H1 (cell line): ENCODE measurements around the gene HINT3. TPM values are rescaled to one million over a fixed set of nuclear protein-coding genes. Genes with fewer than 3 reads are reported as not detected.

Source experiments
- CTCF ChIA-PET: fragments of 300-600 bp; sonication (Branson Sonifier 250); formaldehyde crosslinking; loops from one replicate; lab custom pipeline; 2021; ENCODE audit not compliant: partially characterized antibody; lab: Charles Lee
- POLR2A ChIA-PET: fragments of 300-600 bp; sonication (Branson Sonifier 250); formaldehyde crosslinking; loops from one replicate; lab custom pipeline; 2021; ENCODE audit warnings: inconsistent platforms; ENCODE audit not compliant: partially characterized antibody; lab: Charles Lee
- DNase-seq, 2 experiments: peaks; one replicate each; pipeline versions ENCODE4 v3.0.0 to v3.0.0-alpha.2; 2010 to 2022; ENCODE audit warnings: low spot score in 2 of 2, low read depth in 1 of 2, mixed read lengths in 1 of 2
- FAIRE-seq: peaks from 2 replicates; lab custom pipeline; 2011; peaks lifted over from hg19 to GRCh38; lab: Jason Lieb, UNC
- H2AFZ ChIP-seq: 2 replicates; pipeline ENCODE4 v1.8.1; 2012; ENCODE audit warnings: low read length, inconsistent platforms
- H2AK5ac ChIP-seq: 2 replicates; pipeline ENCODE4 v1.6.1; 2013; ENCODE audit warnings: low read depth, low read length
- H2BK120ac ChIP-seq: replicated peaks from 2 replicates; pipeline ENCODE3; 2013; ENCODE audit warnings: low read depth, low read length, inconsistent platforms
- H2BK12ac ChIP-seq: 2 replicates; pipeline ENCODE4 v1.6.1; 2013; ENCODE audit warnings: low read depth, low read length
- H2BK15ac ChIP-seq: 2 replicates; pipeline ENCODE4 v1.6.1; 2013; ENCODE audit warnings: low read length
- H2BK20ac ChIP-seq: 2 replicates; pipeline ENCODE4 v1.6.1; 2013; ENCODE audit warnings: low read length
- H2BK5ac ChIP-seq: 2 replicates; pipeline ENCODE4 v1.6.1; 2013; ENCODE audit warnings: low read depth, low read length
- H3K14ac ChIP-seq: 2 replicates; pipeline ENCODE4 v1.6.1; 2013; ENCODE audit warnings: inconsistent platforms; ENCODE audit not compliant: insufficient read length
- H3K18ac ChIP-seq: 2 replicates; pipeline ENCODE4 v1.6.1; 2013; ENCODE audit warnings: low read length; ENCODE audit errors: extremely low read depth
- H3K23ac ChIP-seq: 2 replicates; pipeline ENCODE4 v1.6.1; 2013; ENCODE audit warnings: inconsistent platforms; ENCODE audit not compliant: insufficient read length
- H3K23me2 ChIP-seq: 2 replicates; pipeline ENCODE4 v1.6.1; 2013; ENCODE audit warnings: low read depth, low read length
- H3K27ac ChIP-seq: 2 replicates; pipeline ENCODE4 v1.6.1; 2011; ENCODE audit warnings: low read depth, low read length, inconsistent platforms
- H3K27me3 ChIP-seq, 4 experiments: replicated peaks in 1 of 4; 1 replicate in 1 of 4; 2 replicates in 3 of 4; pipeline versions ENCODE4 v1.6.1 to v1.8.1; 2011 to 2013; ENCODE audit warnings: low read length in 3 of 4, mild to moderate bottlenecking in 3 of 4, inconsistent platforms in 2 of 4, mixed read lengths in 2 of 4, moderate library complexity in 1 of 4; ENCODE audit not compliant: control insufficient read depth in 3 of 4, insufficient read depth in 3 of 4; ENCODE audit errors: extremely low read depth in 1 of 4
- H3K36me3 ChIP-seq, 4 experiments: 2 replicates each; pipeline versions ENCODE4 v1.6.1 to v1.8.1; 2011 to 2013; ENCODE audit warnings: mild to moderate bottlenecking in 4 of 4, low read length in 3 of 4, moderate library complexity in 2 of 4, control low read depth in 1 of 4, inconsistent platforms in 1 of 4; ENCODE audit not compliant: insufficient read depth in 4 of 4, control insufficient read depth in 2 of 4
- H3K4ac ChIP-seq: replicated peaks from 2 replicates; pipeline ENCODE3; 2013; ENCODE audit warnings: low read length, low read depth, mixed read lengths, inconsistent platforms; ENCODE audit not compliant: insufficient read length
- H3K4me1 ChIP-seq, 4 experiments: replicated peaks in 1 of 4; 1 replicate in 1 of 4; 2 replicates in 3 of 4; pipeline versions ENCODE4 v1.6.1 to v1.8.1; 2011 to 2013; ENCODE audit warnings: low read length in 3 of 4, inconsistent platforms in 2 of 4, mixed read lengths in 1 of 4; ENCODE audit not compliant: insufficient read depth in 4 of 4, control insufficient read depth in 3 of 4
- H3K4me2 ChIP-seq, 2 experiments: 2 replicates each; pipeline versions ENCODE4 v1.6.1 to v1.8.1; 2011 to 2013; ENCODE audit warnings: low read depth in 2 of 2, low read length in 2 of 2, control low read depth in 1 of 2, inconsistent platforms in 1 of 2, mild to moderate bottlenecking in 1 of 2; ENCODE audit not compliant: insufficient read depth in 1 of 2
- H3K4me3 ChIP-seq, 4 experiments: fragments of 200-600, 300-600 bp in 1 of 4; sonication (generic), shearing (Covaris generic), sonication (Bioruptor Twin) in 1 of 4; 2 replicates each; pipeline versions ENCODE4 v1.5.1 to v1.8.1; 2011 to 2016; ENCODE audit warnings: low read length in 4 of 4, low read depth in 3 of 4, control low read depth in 2 of 4, inconsistent platforms in 2 of 4, mild to moderate bottlenecking in 2 of 4, mixed read lengths in 1 of 4, moderate library complexity in 1 of 4; ENCODE audit not compliant: insufficient read depth in 2 of 4; ENCODE audit errors: extremely low read depth in 1 of 4
- H3K56ac ChIP-seq: replicated peaks from 2 replicates; pipeline ENCODE3; 2013; ENCODE audit warnings: low read depth, mild to moderate bottlenecking, mixed read lengths, low read length, inconsistent platforms; ENCODE audit not compliant: insufficient read length
- H3K79me1 ChIP-seq: 2 replicates; pipeline ENCODE4 v1.6.1; 2013; ENCODE audit warnings: low read depth, low read length, control low read depth
- H3K79me2 ChIP-seq, 2 experiments: 2 replicates each; pipeline versions ENCODE4 v1.6.1 to v1.8.1; 2012 to 2013; ENCODE audit warnings: low read length in 2 of 2, mild to moderate bottlenecking in 2 of 2, inconsistent platforms in 1 of 2; ENCODE audit not compliant: insufficient read depth in 2 of 2, control insufficient read depth in 1 of 2
- H3K9ac ChIP-seq, 4 experiments: replicated peaks in 1 of 4; 1 replicate in 1 of 4; 2 replicates in 3 of 4; pipeline versions ENCODE4 v1.6.1 to v1.8.1; 2011 to 2013; ENCODE audit warnings: low read depth in 3 of 4, low read length in 3 of 4, control low read depth in 2 of 4, mild to moderate bottlenecking in 2 of 4, moderate library complexity in 2 of 4, inconsistent platforms in 1 of 4; ENCODE audit errors: extremely low read depth in 1 of 4
- H3K9me3 ChIP-seq, 2 experiments: 2 replicates each; pipeline versions ENCODE4 v1.6.1 to v1.8.1; 2012 to 2013; ENCODE audit warnings: mild to moderate bottlenecking in 2 of 2, moderate library complexity in 2 of 2, control low read depth in 1 of 2, inconsistent platforms in 1 of 2, low read depth in 1 of 2, low read length in 1 of 2, mixed read lengths in 1 of 2; ENCODE audit not compliant: insufficient read depth in 2 of 2
- H4K20me1 ChIP-seq, 2 experiments: replicated peaks in 1 of 2; 2 replicates each; pipeline versions ENCODE3 to v1.8.1; 2011 to 2013; ENCODE audit warnings: inconsistent platforms in 2 of 2, low read length in 2 of 2, mild to moderate bottlenecking in 1 of 2; ENCODE audit not compliant: insufficient read depth in 2 of 2, control insufficient read depth in 1 of 2
- H4K5ac ChIP-seq: 2 replicates; pipeline ENCODE4 v1.6.1; 2013; ENCODE audit warnings: low read length, low read depth, mixed read lengths, inconsistent platforms; ENCODE audit not compliant: insufficient read length
- H4K8ac ChIP-seq: 2 replicates; pipeline ENCODE4 v1.8.0; 2013; ENCODE audit warnings: mild to moderate bottlenecking, moderate library complexity, low read length, inconsistent platforms; ENCODE audit not compliant: insufficient read depth; ENCODE audit errors: extremely low read depth
- H4K91ac ChIP-seq: replicated peaks from 2 replicates; pipeline ENCODE3; 2013; ENCODE audit warnings: low read length, mixed read lengths, inconsistent platforms; ENCODE audit not compliant: insufficient read length
- GABPA ChIP-seq: IDR thresholded peaks from 2 replicates; pipeline ENCODE4 v1.6.1; 2011; ENCODE audit warnings: mild to moderate bottlenecking, low read length, moderate library complexity, borderline replicate concordance; ENCODE audit not compliant: insufficient read depth
- JUN ChIP-seq: IDR thresholded peaks from 2 replicates; pipeline ENCODE4 v1.6.1; 2011; ENCODE audit warnings: low read depth, mild to moderate bottlenecking, improper control_type of control experiment, low read length
- KDM4A ChIP-seq: IDR thresholded peaks from one replicate; pipeline ENCODE4 v1.7.1; 2012; ENCODE audit warnings: low read depth, mild to moderate bottlenecking, moderate library complexity, low read length, inconsistent platforms; ENCODE audit not compliant: severe bottlenecking
- KDM5A ChIP-seq: fragments of 200-600 bp; IDR thresholded peaks from 2 replicates; pipeline ENCODE4 v1.7.1; 2012; ENCODE audit warnings: mild to moderate bottlenecking, low read length, inconsistent platforms, mixed read lengths
- NRF1 ChIP-seq: IDR thresholded peaks from 2 replicates; pipeline ENCODE4 v1.6.1; 2011; ENCODE audit warnings: mild to moderate bottlenecking, low read depth, low read length, improper control_type of control experiment
- RAD21 ChIP-seq, 2 experiments: IDR thresholded peaks in 1 of 2; conservative IDR thresholded peaks in 1 of 2; 2 replicates each; pipeline ENCODE4 v1.6.1; 2011; ENCODE audit warnings: low read depth in 2 of 2, low read length in 2 of 2, improper control_type of control experiment in 1 of 2, inconsistent platforms in 1 of 2, mild to moderate bottlenecking in 1 of 2, moderate library complexity in 1 of 2
- RBBP5 ChIP-seq: IDR thresholded peaks from 2 replicates; pipeline ENCODE4 v1.7.1; 2012; ENCODE audit warnings: low read depth, mild to moderate bottlenecking, inconsistent platforms, low read length, moderate library complexity, borderline replicate concordance
- RFX5 ChIP-seq: IDR thresholded peaks from 2 replicates; pipeline ENCODE4 v1.6.1; 2011; ENCODE audit warnings: low read depth, low read length, improper control_type of control experiment, borderline replicate concordance
- RNF2 ChIP-seq: fragments of 200-900, 300-1000 bp; sonication (generic); IDR thresholded peaks from 2 replicates; pipeline ENCODE4 v1.7.1; 2016; ENCODE audit warnings: borderline replicate concordance, low read depth, mild to moderate bottlenecking, antibody characterized with exemption, low read length; ENCODE audit not compliant: poor library complexity, severe bottlenecking; ENCODE audit errors: missing control alignments
- SAP30 ChIP-seq: fragments of 300-600 bp; sonication (generic); IDR thresholded peaks from 2 replicates; pipeline ENCODE4 v1.7.1; 2012; ENCODE audit warnings: low read length, moderate library complexity, mild to moderate bottlenecking, inconsistent platforms; ENCODE audit not compliant: insufficient read depth, insufficient replicate concordance
- SP4 ChIP-seq: IDR thresholded peaks from 2 replicates; pipeline ENCODE4 v1.6.1; 2012; ENCODE audit warnings: low read length, inconsistent platforms
- WGBS, 2 experiments: shearing (Covaris generic) in 1 of 2; methylation state at CpG; one replicate each; pipeline versions ENCODE4 v1.1.6 to v1.1.7; 2013 to 2015; ENCODE audit warnings: low lambda C conversion rate in 2 of 2, mixed read lengths in 2 of 2, inconsistent platforms in 1 of 2, low coverage in 1 of 2, missing lambda C conversion rate in 1 of 2; ENCODE audit not compliant: insufficient replicate concordance in 2 of 2, insufficient coverage in 1 of 2, insufficient read length in 1 of 2; ENCODE audit errors: extremely low coverage in 1 of 2, missing lambda C conversion rate in 1 of 2; 5-methylcytosine and 5-hydroxymethylcytosine counted together
- polyA plus RNA-seq, 7 experiments: library from polyadenylated mRNA; depleted of rRNA in 3 of 7; stranded (reverse) in 5 of 7; unstranded in 2 of 7; fragments of >200 nt in 5 of 7; fragments of 200-250 nt in 2 of 7; gene quantifications; 1 replicate in 5 of 7; 2 replicates in 1 of 7; 4 replicates in 1 of 7; pipeline versions ENCODE4 v1.2.1 to v1.2.3, GENCODE V29; 2011 to 2013; ENCODE audit warnings: missing spikeins in 2 of 7, mixed read lengths in 2 of 7
- total RNA-seq: library from RNA; stranded (reverse); fragmentation: NEBNext Ultra II Directional; extraction: Animal tissue kit (Norgen Biotek cat#: 25700); gene quantifications from 2 replicates; pipeline ENCODE4 v1.2.1, GENCODE V29; 2021

Gene HINT3
- total and polyA plus RNA-seq, 2 of the 8 experiments (the other 6 are each of a cell fraction or from before 2014, with no cell fraction given), result 1.2 to 7.8 TPM

- H3K79me1 ChIP-seq, result no peaks in the 10 kb centered on the region
- no peaks in the 10 kb centered on the region for H3K9me3 ChIP-seq
- no peak overlapping the region for H3K4ac ChIP-seq
- H3K4me3 ChIP-seq, result no peak overlapping the region
- H3K4me2 ChIP-seq, result no peak overlapping the region
- no peak overlapping the region for H2BK5ac ChIP-seq
- H3K36me3 ChIP-seq, result no peaks in the 10 kb centered on the region
- no peak overlapping the region for H2AFZ ChIP-seq
- no peak overlapping the region for H3K27ac ChIP-seq
- H4K20me1 ChIP-seq, result peaks cover 0 to 2% of the 10 kb centered on the region in 2 experiments
- no peak for FAIRE-seq
- H3K23me2 ChIP-seq, result no peaks in the 10 kb centered on the region
- no peaks in the 10 kb centered on the region for H3K4me1 ChIP-seq
- no peak overlapping the region for H3K23ac ChIP-seq
- H3K14ac ChIP-seq, result no peak overlapping the region
- no peak for DNase-seq
- TF ChIP-seq NRF1, result no peak
- no peak for TF ChIP-seq RAD21 (IDR thresholded peaks at IDR 0.05 in 1 of 2, conservative IDR thresholded peaks at IDR 0.05 in 1 of 2; ENCODE audit: low read depth in 2 of 2, low read length in 2 of 2)
- no peak for TF ChIP-seq RBBP5
- TF ChIP-seq SP4, result no peak
- no peak for TF ChIP-seq GABPA
- no peak for TF ChIP-seq RFX5
- TF ChIP-seq JUN, result no peak
- no peak for TF ChIP-seq KDM5A
- TF ChIP-seq SAP30, result no peak
- no peak for TF ChIP-seq KDM4A
- no peak for TF ChIP-seq RNF2
- no peak overlapping the region for H2BK12ac ChIP-seq
- CTCF ChIA-PET, result interaction anchor here (0.7 to 4.2 kb wide), 3 partner anchors 10 to 52 kb away, joined by 3 to 21 read pairs (median 4); no protein-coding TSS in a partner anchor
- no peak overlapping the region for H4K5ac ChIP-seq
- no peak overlapping the region for H3K9ac ChIP-seq
- no peaks in the 10 kb centered on the region for H3K27me3 ChIP-seq
- POLR2A ChIA-PET, result no interaction called here
- no peak overlapping the region for H3K18ac ChIP-seq
- no peaks in the 10 kb centered on the region for H3K79me2 ChIP-seq
- H2BK120ac ChIP-seq, result no peak overlapping the region
- WGBS, 2 experiments, result 92% methylated on average over 3 of the region's 3 CpGs; no CpG with 5 or more reads in 1 of the 2 experiments
- no peak overlapping the region for H2AK5ac ChIP-seq
- H2BK20ac ChIP-seq, result no peak overlapping the region
- H4K8ac ChIP-seq, result no peak overlapping the region
- H3K56ac ChIP-seq, result no peak overlapping the region
- no peak overlapping the region for H2BK15ac ChIP-seq
- H4K91ac ChIP-seq, result no peak overlapping the region
Measured at GRCh38 chr6:125910527-125910926, 46.0 kb upstream of the HINT3 start.
